WI38 (cell line): Measurements from ENCODE around the gene ERMN.

Experiments used
- H3K4me3 ChIP-seq: 2 replicates; pipeline ENCODE4 v1.5.1; 2011; ENCODE audit warnings: low read depth, mild to moderate bottlenecking, control low read depth, low read length
- CTCF ChIP-seq: IDR thresholded peaks from 2 replicates; pipeline ENCODE4 v1.5.1; 2012; ENCODE audit warnings: low read depth, mild to moderate bottlenecking, control low read depth, low read length

The ERMN gene

GRCh38 chr2:157329524-157329923, 3.9 kb upstream of the ERMN start:
- H3K4me3 ChIP-seq: no peak overlapping the region
- no peak for TF ChIP-seq CTCF

- TF ChIP-seq CTCF: peak; percentile 96
- no peak overlapping the region for H3K4me3 ChIP-seq
These were observed 2.2 kb upstream of the ERMN start for GRCh38 chr2:157327621-157328500.

- no peak for TF ChIP-seq CTCF
- no peak overlapping the region for H3K4me3 ChIP-seq
These were observed 1.6 kb upstream of the ERMN start for GRCh38 chr2:157327200-157327599.

GRCh38 chr2:157326698-157327097, 1.1 kb upstream of the ERMN start:
- no peak overlapping the region for H3K4me3 ChIP-seq
- no peak for TF ChIP-seq CTCF

GRCh38 chr2:157324331-157324843, 1.2 kb downstream of the ERMN start:
- no peak for TF ChIP-seq CTCF
- H3K4me3 ChIP-seq: no peak overlapping the region

GRCh38 chr2:157322432-157322831, 3.2 kb downstream of the ERMN start:
- TF ChIP-seq CTCF: no peak
- H3K4me3 ChIP-seq: no peak overlapping the region

GRCh38 chr2:157321466-157321865, 4.2 kb downstream of the ERMN start:
- TF ChIP-seq CTCF: no peak

More at GRCh38 chr2:157321466-157321865, 4.2 kb downstream of the ERMN start:
- no peak overlapping the region for H3K4me3 ChIP-seq
